Omental fat pad (tissue), 4 donors: ENCODE measurements around the gene AP2A1. TPM values are rescaled to one million over a fixed set of nuclear protein-coding genes. Genes with fewer than 3 reads are reported as not detected.

Experiments
- ATAC-seq: fragments of 150-250 bp; one replicate; pipeline ENCODE4 v1.9.1; 2016; ENCODE audit warnings: mild to moderate bottlenecking, moderate library complexity; ENCODE audit not compliant: low FRiP score
- DNase-seq: peaks from one replicate; pipeline ENCODE4 v3.0.0-alpha.2; 2019; ENCODE audit warnings: low spot score
- CTCF ChIP-seq, 3 donors: fragments of 450-650 bp; IDR thresholded peaks; one replicate each; pipeline ENCODE4 v1.5.1; 2016 to 2017; ENCODE audit warnings: antibody characterized with exemption in 3 of 3, mild to moderate bottlenecking in 3 of 3, moderate library complexity in 2 of 3
- total RNA-seq, 4 donors: library from RNA; depleted of rRNA; stranded (reverse); fragments of >200 nt; gene quantifications; one replicate each; pipeline ENCODE4 v1.1.0, GENCODE V29; 2016

The AP2A1 gene
- total RNA-seq, 4 donors from 2014 or later = 63.9 to 88.0 (median 72.4) TPM

- DNase-seq (no peak), ATAC-seq (no peak)
- no peak for TF ChIP-seq CTCF (IDR thresholded peaks at IDR 0.05)
Observed at GRCh38 chr19:49772850-49773432, 6.1 kb downstream of the AP2A1 start.

- no peak for DNase-seq
- TF ChIP-seq CTCF (IDR thresholded peaks at IDR 0.05) = no peak
- ATAC-seq = no peak
Observed at GRCh38 chr19:49773663-49774350, 7.0 kb downstream of the AP2A1 start.

GRCh38 chr19:49774969-49775368, 8.2 kb downstream of the AP2A1 start:
- TF ChIP-seq CTCF (IDR thresholded peaks at IDR 0.05) = no peak
- ATAC-seq (no peak), DNase-seq (no peak)

- ATAC-seq (no peak), DNase-seq (no peak)
- TF ChIP-seq CTCF (IDR thresholded peaks at IDR 0.05) = no peak
Observed at GRCh38 chr19:49775742-49776370, 9.1 kb downstream of the AP2A1 start.

GRCh38 chr19:49776371-49776764, 9.6 kb downstream of the AP2A1 start:
- ATAC-seq (no peak), DNase-seq (no peak)
- no peak for TF ChIP-seq CTCF (IDR thresholded peaks at IDR 0.05)

- TF ChIP-seq CTCF (IDR thresholded peaks at IDR 0.05) = no peak
- DNase-seq = no peak
- ATAC-seq = no peak
Observed at GRCh38 chr19:49779731-49780555, 13.1 kb downstream of the AP2A1 start.
